Sciatic nerve (tissue), 2 donors: Measurements from ENCODE around the gene SERINC3. TPM values are rescaled to one million over a fixed set of nuclear protein-coding genes. Genes with fewer than 3 reads are reported as not detected.
A peak's percentile ranks its signal among the peaks of the same experiment; 100 is the strongest.
"Not testable (repeated sequence)": the region's sequence is repeated elsewhere in the genome, so short reads cannot be mapped to it uniquely, and the experiment has no call there.

ENCODE experiments used
- ATAC-seq: fragments of 200-7000 bp; cut with Tn5 transposase; one replicate; pipeline ENCODE4 v1.9.1; 2020; ENCODE audit warnings: mild to moderate bottlenecking, moderate library complexity
- DNase-seq: peaks from one replicate; pipeline ENCODE4 v3.0.0-alpha.2; 2020; ENCODE audit warnings: low spot score
- intact Hi-C: fragments of 100-400 bp; cut with DNase I; formaldehyde crosslinking; loops from one replicate; pipeline ENCODE4 v1.14.2; 2022
- total RNA-seq: library from RNA; stranded (reverse); fragmentation: NEBNext Ultra II Directional; extraction: Animal tissue kit (Norgen Biotek cat#: 25700); gene quantifications from one replicate; pipeline ENCODE4 v1.2.1, GENCODE V29; 2021
- donor health status: DM: no; HTN: no; CAD: no.
- donor health status: DM: no; HTN: no; CAD: no.

SERINC3 gene
- total RNA-seq, 1 donor from 2014 or later = 114 TPM

DNA sequence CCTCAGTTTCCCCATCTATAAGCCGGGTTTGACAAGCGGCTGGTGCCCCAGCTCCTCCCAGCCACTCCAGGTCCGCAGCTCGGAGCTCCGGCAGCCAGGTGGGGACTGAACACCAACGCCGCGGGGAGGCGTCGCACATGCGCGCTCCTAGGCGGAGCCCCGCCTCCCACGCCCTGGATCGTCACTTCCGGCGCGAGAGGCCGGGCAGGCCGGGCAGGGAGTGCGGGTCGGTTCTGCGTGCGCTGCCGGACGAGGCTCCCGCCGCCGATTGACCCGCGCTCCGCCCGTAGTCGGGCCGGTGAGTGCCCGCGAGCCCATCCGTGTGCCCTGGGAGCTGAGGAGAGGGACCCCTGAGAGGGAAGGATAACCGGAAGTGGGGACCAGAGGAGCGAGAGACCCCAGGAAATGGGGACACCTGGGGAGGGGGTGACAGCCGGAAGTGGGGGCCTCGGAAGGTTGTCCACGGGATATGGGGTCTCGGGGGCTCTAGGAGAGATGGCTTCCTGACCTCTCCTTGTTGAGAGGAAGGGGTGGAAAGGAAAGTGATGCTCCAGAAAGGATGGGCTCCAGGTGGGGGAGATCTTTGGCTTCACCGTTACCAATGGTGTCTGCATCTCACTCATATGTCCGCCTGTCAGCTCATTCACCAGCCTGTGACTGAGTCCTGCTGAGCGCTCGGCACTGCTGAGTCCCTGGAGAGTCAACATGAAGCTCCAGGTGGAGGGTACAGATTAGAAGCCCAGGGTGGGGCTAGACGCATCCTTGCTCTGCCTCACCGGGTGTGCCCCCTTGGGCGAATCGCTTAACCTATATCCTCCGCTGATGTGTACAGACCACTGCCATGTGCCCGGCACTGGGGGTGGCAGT, 45.9 kb downstream of the SERINC3 start, which contains the start of gene TTPAL:
Gene TTPAL (plus strand): TSS at position 181 of the 867 bp plus-strand sequence. CDS start 4,126 bp downstream, outside the sequence.
- peak; percentile 98 for ATAC-seq
- DNase-seq = peak; percentile 92
- intact Hi-C loops = no loop called here

DNA sequence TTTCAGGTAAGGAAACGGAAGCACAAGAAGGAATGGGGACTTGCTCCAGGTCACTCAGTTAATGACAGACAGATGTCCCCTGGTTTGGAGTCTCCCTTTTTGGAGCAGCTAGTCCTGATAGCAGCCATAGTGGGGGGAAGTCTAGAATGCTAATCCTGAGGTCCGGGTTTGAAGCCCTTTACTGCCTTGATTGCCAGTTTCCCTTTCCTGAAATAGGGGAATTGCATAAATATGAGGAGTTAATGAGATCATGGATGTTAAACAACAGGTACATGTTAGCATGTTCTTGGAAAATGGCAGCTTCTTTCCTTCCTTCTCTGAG, 46.5 kb downstream of the SERINC3 start:
- DNase-seq (no peak), ATAC-seq (peak; percentile 32)
- intact Hi-C loops = no loop called here

DNA sequence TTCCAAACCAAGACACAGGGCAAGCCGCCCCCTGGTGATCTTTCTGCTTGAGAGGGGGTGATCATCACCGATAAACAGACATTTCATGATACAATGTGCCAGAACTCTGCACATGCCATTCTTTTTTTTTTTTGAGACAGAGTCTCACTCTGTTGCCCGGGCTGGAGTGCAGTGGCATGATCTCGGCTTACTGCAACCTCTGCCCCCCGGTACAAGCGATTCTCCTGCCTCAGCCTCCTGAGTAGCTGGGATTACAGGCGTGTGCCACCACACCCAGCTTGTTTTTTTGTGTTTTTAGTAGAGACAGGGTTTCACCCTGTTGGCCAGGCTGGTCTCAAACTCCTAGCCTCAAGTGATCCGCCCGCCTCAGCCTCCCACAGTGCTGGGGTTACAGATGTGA, 49.6 kb downstream of the SERINC3 start:
- intact Hi-C loops, ATAC-seq, DNase-seq: not testable (repeated sequence)

DNA sequence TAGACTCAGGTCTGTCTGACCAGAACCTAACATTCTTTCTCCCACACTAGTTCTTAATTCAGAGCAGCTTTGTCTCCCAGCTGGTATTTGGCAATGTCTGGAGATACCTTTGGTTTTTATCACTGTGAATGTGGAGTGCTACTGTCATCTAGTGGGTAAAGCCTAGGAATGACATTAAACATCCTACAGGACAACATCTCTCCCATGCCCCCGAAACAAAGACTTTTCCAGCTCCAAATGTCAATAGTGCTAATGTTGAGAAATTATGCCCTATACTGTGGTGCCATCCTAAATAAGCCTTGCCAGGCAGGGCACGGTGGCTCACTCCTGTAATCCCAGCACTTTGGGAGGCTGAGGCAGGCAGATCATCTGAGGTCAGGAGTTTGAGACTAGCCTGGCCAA, 50.4 kb downstream of the SERINC3 start:
- intact Hi-C loops = no loop called here
- ATAC-seq (no peak), DNase-seq (no peak)

DNA sequence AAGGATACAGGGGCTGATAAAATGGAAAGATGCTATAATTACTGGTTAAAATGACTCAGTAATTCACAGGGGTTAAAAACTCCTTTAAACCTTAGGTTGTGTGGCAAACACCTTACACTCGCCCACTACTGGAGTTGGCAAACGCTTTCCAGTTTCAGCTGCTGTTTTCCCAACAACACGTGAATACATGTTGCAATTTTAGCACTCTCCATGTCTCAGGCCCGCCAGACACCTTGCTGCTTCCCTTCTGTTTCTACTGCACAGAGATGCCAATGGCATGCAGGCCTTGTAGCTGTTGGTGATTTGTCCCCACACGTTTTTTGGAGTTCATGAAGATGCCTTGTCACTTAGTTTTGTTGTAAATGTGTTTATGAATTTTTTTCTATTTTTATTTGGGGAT, 51.5 kb downstream of the SERINC3 start:
- DNase-seq (no peak), ATAC-seq (no peak)
- intact Hi-C loops = no loop called here

DNA sequence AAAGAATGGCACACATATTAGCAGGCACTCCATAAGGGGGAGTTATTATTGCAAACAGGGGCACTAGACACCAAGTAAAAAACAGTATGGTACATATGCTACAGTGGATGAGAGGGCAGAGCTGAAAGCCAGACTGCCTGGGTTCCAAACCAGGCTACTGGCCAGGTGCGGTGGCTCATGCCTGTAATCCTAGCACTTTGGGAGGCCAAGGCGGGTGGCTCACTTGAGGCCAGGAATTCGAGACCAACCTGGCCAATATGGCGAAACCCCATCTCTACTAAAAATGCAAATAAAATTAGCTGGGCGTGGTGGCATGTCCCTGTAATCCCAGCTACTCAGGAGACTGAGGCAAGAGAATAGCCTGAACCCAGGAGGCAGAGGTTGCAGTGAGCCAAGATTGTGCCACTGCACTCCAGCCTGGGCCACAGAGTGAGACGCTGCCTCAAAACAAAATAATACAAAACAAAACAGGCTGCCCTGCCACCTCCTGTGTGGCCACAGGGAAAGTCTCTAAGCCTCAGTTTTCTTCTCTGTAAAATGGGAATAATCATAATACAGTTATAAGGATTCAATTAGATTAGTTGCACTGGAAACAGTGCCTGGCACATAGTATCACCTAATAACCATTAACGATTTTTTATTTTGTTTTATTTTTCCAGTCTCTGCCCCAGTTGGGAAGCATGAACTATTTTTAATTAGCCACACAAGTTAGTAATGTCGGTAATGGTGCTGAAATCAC, 53.7 kb downstream of the SERINC3 start:
- intact Hi-C loops = no loop called here
- DNase-seq (no peak), ATAC-seq (no peak)

DNA sequence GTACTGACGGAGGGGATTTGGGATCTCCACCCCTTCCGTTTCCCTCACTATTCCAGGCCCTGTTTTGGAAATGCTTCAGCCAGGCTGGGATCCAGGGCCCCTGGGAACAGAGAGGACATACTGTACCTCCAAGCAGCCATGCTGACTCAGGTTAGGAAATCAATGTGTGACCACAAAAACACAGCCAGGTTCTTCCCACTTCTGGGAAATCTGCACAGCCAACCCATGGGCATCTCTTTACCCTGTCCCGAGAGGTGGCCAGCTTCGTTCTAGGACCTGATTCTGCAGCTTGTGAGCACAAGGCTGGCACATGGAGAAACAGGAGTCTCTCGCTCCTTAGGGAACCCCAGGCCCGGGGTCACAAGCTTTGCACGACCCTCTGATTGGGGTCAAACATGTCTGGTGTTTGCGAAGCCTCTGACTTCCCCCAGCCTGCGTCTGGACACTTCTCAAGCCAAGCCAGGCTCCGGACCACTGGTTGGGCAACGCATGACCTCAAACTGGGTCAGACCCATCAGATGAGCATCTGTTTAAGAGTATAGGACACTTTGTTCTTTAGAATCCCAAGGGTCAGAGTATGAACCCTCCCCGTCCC, 54.5 kb downstream of the SERINC3 start:
- ATAC-seq (peak; percentile 94), DNase-seq (no peak)
- intact Hi-C loops = no loop called here

DNA sequence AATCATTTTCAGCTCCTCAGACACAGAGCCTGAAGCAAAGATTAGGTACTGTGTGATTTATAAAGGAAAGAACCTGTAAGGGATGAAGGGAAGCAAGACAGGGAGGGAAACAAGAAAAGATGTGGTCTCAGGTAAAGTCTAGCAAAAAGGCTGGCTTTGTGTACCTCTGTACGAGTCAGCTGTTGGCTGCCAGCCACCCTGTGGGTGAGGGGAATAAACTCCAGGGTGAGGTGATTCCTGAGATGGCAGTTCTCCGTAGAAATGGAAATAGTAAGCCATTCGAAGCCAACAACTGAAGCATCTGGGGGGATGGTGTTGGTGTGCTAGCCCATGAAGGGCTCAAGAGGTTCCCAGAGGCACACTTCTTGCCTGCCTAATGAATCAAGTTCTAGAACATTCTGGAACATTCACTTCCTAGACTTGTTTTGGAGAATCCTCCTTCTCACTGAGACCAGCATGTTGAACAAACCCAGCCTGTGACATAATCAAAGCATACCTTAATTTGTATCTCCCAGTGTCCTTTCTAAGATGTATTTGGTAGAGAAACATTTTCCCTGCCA, 56.8 kb downstream of the SERINC3 start:
- intact Hi-C loops = no loop called here
- ATAC-seq (no peak), DNase-seq (no peak)

DNA sequence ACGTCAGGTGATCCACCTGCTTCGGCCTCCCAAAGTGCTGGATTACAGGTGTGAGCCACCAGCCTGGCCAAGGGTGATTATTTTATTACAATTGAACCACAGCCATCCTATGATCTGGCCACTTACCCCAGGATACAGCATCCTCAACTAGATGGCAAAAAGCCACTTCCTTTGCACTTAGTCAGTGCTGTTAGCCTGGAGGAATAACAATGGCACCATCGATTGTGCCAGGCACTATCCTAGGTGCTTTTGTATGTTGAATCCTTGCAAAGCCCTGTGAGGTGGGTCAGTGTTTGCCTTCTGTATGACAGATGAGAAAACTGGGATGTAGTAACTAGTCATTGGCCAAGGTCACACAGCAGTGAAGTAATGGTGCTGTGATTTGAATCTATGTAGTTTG, 57.4 kb downstream of the SERINC3 start:
- no peak for ATAC-seq
- no peak for DNase-seq
- intact Hi-C loops = no loop called here

DNA sequence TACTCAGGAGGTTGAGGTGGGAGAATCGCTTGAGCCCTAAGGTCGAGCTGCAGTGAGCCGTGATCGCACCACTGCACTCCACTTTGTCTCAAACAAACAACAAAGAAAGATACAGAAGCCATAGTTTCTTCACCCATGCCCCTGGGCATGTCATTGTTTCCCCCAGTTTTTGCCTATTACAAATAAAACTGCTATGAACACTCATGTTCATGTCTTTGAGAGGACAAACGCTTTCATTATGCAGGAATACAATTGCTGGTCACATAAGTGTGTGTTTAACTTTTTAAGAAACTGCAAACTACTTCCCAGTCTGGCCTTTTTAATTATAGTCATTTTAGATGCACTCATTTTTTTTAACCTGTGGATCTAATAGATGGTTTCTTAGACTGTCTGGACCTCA, 58.4 kb downstream of the SERINC3 start:
- ATAC-seq = no peak
- intact Hi-C loops = no loop called here
- no peak for DNase-seq

DNA sequence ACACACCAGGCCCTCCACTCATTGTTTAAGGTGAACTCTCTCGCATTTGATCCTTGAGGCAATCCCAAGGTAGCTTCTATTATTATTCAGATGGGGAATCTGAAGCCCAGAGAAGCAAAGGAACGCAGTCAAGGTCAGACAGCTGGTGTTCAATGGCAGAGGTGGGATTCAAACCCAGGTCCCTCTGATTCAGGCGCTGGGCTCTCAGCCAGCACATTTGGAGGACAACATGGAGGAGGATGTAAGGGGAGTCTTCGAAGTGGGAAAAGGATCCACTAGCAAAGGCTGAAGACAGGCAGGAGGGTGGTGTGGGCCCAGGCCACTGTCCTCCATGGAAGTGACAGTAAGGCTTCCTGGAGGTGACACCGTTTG, 60.1 kb downstream of the SERINC3 start:
- no peak for ATAC-seq
- intact Hi-C loops = no loop called here
- DNase-seq = no peak

DNA sequence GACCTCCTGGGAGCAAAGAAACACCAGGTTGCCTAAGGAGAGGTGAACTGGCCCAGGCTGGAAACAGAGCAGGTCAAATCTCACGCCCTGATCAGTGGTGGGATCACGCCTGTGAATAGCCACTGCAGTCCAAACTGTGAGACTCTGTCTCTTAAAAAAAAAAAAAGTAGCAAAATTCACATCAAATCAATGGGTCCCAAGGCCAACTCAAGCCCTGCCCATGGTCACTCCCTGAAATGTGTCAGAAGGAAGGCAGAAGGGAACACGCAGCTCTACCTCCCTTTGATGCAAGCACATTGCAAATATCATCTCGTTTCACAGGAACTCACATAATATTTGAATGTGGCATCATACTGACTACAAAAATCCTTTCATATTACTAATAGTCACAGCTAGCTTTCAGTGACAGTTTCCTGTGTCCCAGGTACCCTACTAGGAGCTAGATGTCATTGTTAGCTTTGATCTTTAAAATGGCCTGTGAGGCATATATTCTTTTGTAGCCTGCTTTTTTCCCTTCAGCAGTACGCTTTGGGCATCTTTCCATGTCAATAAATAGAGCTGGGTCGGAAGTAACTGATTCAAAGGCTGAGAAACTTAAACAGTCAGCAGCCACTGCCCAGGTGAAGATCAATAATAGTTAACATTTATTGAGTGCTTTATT, 60.6 kb downstream of the SERINC3 start:
- intact Hi-C loops = no loop called here
- DNase-seq (no peak), ATAC-seq (peak; percentile 27)

DNA sequence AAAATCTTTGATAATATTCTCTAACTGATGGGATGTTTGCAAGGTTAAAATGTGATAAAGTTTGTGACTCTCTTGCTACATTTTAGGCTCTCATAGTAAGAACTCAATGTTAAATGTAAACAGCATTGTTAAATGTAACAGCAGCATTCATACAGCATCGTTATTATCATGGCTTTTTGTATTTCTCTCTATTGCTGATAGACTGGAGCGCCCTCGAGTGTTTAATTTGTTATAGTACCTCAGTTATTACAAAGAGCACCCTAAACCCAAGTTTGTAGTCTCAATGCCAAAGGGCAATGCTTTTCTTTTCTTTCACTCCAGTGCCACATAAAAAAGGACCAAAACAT, 61.1 kb downstream of the SERINC3 start:
- intact Hi-C loops = no loop called here
- peak; percentile 63 for ATAC-seq
- DNase-seq = no peak

DNA sequence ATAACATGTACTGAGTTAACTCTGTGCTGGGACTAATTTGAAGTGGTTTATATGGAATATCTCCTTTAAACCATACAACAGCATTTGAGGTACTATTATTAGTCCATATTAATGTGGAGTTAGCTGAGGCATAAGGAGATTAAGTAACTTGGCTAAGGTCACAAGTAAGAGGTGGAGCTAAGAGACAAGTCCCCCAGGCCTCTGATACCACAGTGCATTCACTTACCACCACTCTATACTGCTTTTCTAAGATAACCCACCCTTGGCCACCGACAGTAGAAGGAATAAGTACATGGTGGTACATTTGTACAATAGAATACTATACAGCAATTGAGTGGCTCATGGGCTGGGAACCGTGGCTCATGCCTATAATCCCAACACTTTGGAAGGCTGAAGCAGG, 62.6 kb downstream of the SERINC3 start:
- ATAC-seq (no peak), DNase-seq (no peak)
- intact Hi-C loops = no loop called here

DNA sequence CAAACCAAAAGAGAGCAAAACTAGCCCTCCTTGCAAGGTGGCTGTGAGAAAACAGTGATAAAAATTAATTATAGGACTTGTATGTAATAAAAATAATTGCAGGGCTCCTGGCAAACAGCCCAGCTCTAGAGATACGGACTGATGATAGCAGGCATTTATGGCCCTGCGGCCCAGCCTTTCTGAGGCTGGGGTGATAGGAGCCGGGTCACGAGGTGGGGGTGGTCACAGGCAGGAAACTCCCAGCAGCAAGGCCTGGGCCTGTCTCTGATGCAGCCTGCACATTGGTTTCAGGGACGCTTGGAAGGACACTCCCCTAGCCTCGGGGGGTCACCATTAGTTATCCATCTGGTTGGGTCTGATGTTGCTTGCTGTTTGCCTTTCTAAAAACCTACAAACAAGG, 64.9 kb downstream of the SERINC3 start:
- ATAC-seq (no peak), DNase-seq (no peak)
- intact Hi-C loops = no loop called here

DNA sequence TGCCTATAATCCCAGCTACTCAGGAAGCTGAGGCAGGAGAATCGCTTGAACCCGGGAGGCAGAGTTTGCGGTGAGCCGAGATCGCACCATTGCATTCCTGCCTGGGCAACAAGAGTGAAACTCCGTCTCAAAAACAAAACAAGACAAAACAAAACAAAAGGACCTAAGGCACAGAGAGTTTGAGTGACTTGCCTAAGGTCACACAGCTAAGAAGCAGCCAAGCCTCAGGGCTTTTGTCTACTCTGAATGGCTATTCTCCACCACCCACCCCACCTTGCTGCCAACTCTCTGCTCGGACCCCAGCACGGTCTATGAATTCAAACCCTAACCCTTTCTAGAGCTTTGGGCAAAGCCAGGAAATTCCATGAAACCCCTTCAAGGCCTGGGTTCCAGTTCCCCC, 65.3 kb downstream of the SERINC3 start:
- intact Hi-C loops = no loop called here
- ATAC-seq (no peak), DNase-seq (no peak)

DNA sequence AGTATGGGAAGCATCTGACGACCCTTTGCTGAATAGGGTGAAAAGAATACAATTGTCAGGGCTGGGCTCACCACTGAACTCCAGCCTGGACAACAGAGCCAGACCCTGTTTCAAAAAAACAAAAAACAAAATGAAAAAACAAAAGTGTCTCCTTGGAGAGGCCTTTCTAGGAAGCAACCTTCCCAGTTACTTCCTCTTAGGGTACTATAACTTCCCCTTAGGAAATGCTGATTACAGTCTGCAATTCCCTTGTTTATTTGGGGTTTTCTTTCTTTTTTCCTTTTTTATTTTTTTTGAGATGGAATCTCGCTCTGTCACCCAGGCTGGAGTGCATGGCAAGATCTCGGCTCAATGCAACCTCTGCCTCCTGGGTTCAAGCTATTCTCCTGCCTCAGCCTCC, 66.7 kb downstream of the SERINC3 start:
- no peak for ATAC-seq
- no peak for DNase-seq
- intact Hi-C loops = no loop called here

DNA sequence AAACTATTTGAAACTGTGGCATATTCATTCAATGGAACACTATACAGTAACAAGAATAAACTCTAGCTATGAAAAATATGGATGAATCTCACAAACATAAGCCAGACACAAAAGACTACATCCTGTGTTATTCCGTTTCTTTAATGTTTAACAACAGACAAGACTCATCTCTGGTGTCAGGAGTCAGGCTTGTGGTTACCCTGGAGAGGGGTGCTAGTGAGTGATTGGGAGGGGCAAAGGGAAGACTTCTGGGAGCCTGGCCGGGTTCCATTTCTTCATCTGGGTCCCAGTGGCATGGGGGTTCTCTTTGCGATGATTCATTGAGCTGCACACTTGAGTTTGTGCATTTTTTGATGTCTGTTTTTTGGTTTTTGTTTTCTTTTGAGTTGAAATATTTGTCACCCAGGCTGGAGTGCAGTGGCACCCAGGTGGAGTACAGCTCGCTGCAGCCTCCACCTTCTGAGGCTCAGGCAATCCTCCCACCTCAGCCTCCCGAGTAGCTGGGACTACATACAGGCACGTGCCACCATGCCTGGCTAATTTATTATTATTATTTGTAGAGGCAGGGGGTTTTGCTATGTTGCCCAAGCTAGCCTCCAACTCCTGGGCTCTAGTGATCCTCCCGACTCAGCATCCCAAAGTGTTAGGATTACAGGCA, 67.4 kb downstream of the SERINC3 start:
- no peak for ATAC-seq
- intact Hi-C loops = no loop called here
- DNase-seq = no peak

DNA sequence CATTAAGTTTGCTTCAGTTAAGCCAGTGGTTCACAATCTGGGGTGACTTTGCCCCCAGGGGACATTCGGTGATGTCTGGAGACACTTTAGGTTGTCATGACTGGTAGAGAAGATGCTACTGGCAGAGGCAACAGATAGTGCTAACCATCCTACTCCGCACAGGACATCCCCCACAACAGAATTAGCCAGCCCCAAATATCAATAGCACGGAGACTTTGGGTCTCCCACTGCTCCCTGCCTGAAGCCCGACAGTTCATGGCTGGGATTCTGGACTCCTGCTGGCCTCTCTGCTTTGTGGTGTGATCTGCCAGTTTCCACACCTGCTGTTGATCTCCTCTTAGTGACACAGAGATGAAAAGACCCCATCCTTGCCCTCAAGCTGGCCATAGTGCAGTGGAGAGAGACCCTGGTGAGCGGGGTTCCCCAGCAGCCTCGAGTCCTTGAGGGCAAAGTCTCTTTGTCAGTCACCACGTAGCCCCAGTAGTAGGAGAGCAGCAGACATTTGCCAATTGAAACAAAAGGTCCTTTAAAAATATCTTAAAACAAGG, 70.9 kb downstream of the SERINC3 start:
- intact Hi-C loops = no loop called here
- ATAC-seq (no peak), DNase-seq (no peak)
